GM18517 (cell line): ENCODE data around the gene TGFB1.
A peak's percentile ranks its signal among the peaks of the same experiment; 100 is the strongest.
"Not testable (repeated sequence)": the region's sequence is repeated elsewhere in the genome, so short reads cannot be mapped to it uniquely, and the experiment has no call there.

ENCODE experiments used
- ATAC-seq: cut with Tn5 transposase; IDR thresholded peaks from one replicate; pipeline ENCODE4 v1.9.1; 2021; ENCODE audit warnings: mild to moderate bottlenecking, moderate library complexity; ENCODE audit not compliant: unreplicated experiment

The TGFB1 gene

GRCh38 chr19:41346916-41347315 is 6.8 kb downstream of the TGFB1 start:
- ATAC-seq, result not testable (repeated sequence)

GRCh38 chr19:41344162-41344561 is 9.6 kb downstream of the TGFB1 start:
- ATAC-seq, result no peak

GRCh38 chr19:41341669-41342490 is 11.8 kb downstream of the TGFB1 start:
- no peak for ATAC-seq

- no peak for ATAC-seq
Measured at GRCh38 chr19:41339936-41340335, 13.8 kb downstream of the TGFB1 start.

GRCh38 chr19:41335467-41335866 is 18.3 kb downstream of the TGFB1 start:
- ATAC-seq, result no peak

- no peak for ATAC-seq
Measured at GRCh38 chr19:41334793-41335192, 18.9 kb downstream of the TGFB1 start.

- no peak for ATAC-seq
Measured at GRCh38 chr19:41332468-41332867, 21.3 kb downstream of the TGFB1 start.

GRCh38 chr19:41332000-41332399 is 21.7 kb downstream of the TGFB1 start:
- no peak for ATAC-seq

- no peak for ATAC-seq
Measured at GRCh38 chr19:41330946-41331678, 22.6 kb downstream of the TGFB1 start.

GRCh38 chr19:41330481-41330880 is 23.2 kb downstream of the TGFB1 start:
- ATAC-seq, result no peak

GRCh38 chr19:41328842-41329225 is 24.9 kb downstream of the TGFB1 start:
- no peak for ATAC-seq

GRCh38 chr19:41328157-41328841 is 25.4 kb downstream of the TGFB1 start:
- no peak for ATAC-seq

GRCh38 chr19:41327576-41328156 is 26.1 kb downstream of the TGFB1 start:
- peak; percentile 74 for ATAC-seq

GRCh38 chr19:41327076-41327575 is 26.6 kb downstream of the TGFB1 start:
- peak; percentile 3 for ATAC-seq

- no peak for ATAC-seq
Measured at GRCh38 chr19:41325947-41326706, 27.6 kb downstream of the TGFB1 start.

- ATAC-seq, result no peak
Measured at GRCh38 chr19:41325640-41325946, 28.1 kb downstream of the TGFB1 start.

GRCh38 chr19:41324921-41325639 is 28.6 kb downstream of the TGFB1 start:
- no peak for ATAC-seq

GRCh38 chr19:41324231-41324702 is 29.5 kb downstream of the TGFB1 start:
- no peak for ATAC-seq

- no peak for ATAC-seq
Measured at GRCh38 chr19:41323430-41324125, 30.1 kb downstream of the TGFB1 start.
